Measurements from ENCODE around the gene ZNF385A. TPM values are rescaled to one million over a fixed set of nuclear protein-coding genes. Genes with fewer than 3 reads are reported as not detected.

ZNF385A gene
- total and polyA plus RNA-seq, 4 donors: 5.0 to 40.8 (median 22.6) TPM

DNA sequence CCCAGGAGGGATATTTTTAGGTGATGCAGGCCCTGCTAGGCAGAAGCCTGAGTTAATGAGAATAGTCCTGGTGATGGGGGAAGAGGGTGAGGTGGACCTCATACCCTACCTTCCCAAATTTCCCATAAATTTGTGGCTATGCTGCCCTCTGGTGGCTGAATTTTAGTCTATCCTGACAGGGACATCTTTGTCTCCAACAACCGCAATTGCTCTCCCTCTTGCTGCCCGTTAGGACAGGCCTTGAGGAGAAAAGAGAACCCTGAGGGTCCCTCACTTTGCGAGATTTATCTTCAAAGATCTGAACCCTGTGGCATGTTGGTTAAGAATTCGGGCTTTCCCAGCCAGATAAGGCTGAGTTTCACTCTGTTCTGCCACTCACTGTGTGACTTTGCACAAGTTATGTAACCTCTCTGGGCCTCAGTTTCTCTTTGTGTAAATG lies 9.8 kb upstream of the ZNF385A start:
- peak in 2 of 6 donors; percentile 72 to 80 for DNase-seq (ENCODE audit: low read depth in 4 of 6, low spot score in 6 of 6)
- Histone ChIP-seq H3K9me3 (ENCODE audit: control insufficient read depth, insufficient read depth, low read length) (no peaks in the 10 kb centered on the region), H3K4me1 (ENCODE audit: control insufficient read depth, insufficient read depth, low read length) (peaks cover 36% of the 10 kb centered on the region), H3K27ac (ENCODE audit: low read depth, low read length) (no peak overlapping the region), H3K4me3 (ENCODE audit: low read depth, low read length) (no peak overlapping the region), H3K36me3 (ENCODE audit: control insufficient read depth, insufficient read depth, low read length) (no peaks in the 10 kb centered on the region), H3K27me3 (ENCODE audit: control insufficient read depth, insufficient read depth, low read length) (no peaks in the 10 kb centered on the region)
- WGBS (ENCODE audit: insufficient coverage): 18% methylated on average over 3 of the region's 4 CpGs

DNA sequence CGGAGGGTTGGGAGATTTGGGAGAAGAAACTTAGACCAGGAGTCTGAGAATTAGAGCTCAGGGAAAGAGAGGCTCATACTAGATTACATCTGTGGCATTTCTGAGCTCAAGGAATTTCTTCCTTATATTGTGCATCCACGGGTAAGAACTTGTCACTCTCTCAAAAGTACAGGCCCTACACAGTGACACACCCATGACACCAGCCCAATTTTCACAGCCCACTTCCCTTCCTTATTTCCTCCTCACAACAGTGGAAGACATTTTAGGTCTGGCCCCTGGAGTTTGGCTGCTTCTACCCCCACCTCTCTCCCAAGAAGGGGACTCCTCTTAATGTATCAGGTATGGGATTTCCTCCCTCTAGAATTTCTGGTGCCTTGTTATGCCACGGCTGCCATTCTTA lies 9.2 kb upstream of the ZNF385A start:
- no peaks in the 10 kb centered on the region for H3K36me3 ChIP-seq (ENCODE audit: control insufficient read depth, insufficient read depth, low read length)
- no peak overlapping the region for H3K27ac ChIP-seq (ENCODE audit: low read depth, low read length)

DNA sequence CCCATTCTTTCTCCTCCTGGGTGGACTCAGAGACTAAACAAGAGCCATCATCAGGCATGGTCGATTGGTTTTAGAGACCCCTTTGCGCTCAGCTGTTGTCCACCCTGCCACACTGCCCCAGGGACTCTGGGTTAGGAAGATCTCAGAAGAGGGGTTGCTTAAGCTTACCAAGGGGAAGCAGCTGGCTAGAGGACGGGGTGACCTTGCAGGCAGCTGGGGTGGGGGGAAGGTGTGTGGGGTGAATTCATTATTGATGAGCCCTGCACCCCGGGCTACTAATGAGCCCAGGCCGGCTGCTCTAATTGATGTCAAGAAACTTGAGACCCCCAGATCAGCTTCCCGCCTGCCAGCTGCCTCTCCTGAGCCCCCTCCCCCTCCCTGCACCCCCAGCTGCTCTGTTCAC lies 8.7 kb upstream of the ZNF385A start:
- no peaks in the 10 kb centered on the region for H3K36me3 ChIP-seq (ENCODE audit: control insufficient read depth, insufficient read depth, low read length)
- H3K4me3 ChIP-seq (ENCODE audit: low read depth, low read length): no peak overlapping the region
- H3K27ac ChIP-seq (ENCODE audit: low read depth, low read length): no peak overlapping the region
- no peak for DNase-seq (ENCODE audit: low read depth in 4 of 6, low spot score in 6 of 6)
- peaks cover 39% of the 10 kb centered on the region for H3K4me1 ChIP-seq (ENCODE audit: control insufficient read depth, insufficient read depth, low read length)
- no peaks in the 10 kb centered on the region for H3K27me3 ChIP-seq (ENCODE audit: control insufficient read depth, insufficient read depth, low read length)
- H3K9me3 ChIP-seq (ENCODE audit: control insufficient read depth, insufficient read depth, low read length): no peaks in the 10 kb centered on the region
- WGBS (ENCODE audit: insufficient coverage): 61% methylated on average over 5 of the region's 6 CpGs

More for the DNA sequence above, 9.2 kb upstream of the ZNF385A start:
- H3K4me1 ChIP-seq (ENCODE audit: control insufficient read depth, insufficient read depth, low read length): peaks cover 39% of the 10 kb centered on the region
- no peaks in the 10 kb centered on the region for H3K9me3 ChIP-seq (ENCODE audit: control insufficient read depth, insufficient read depth, low read length)
- no peak for DNase-seq (ENCODE audit: low read depth in 4 of 6, low spot score in 6 of 6)
- H3K4me3 ChIP-seq (ENCODE audit: low read depth, low read length): no peak overlapping the region
- no peaks in the 10 kb centered on the region for H3K27me3 ChIP-seq (ENCODE audit: control insufficient read depth, insufficient read depth, low read length)
- 100% methylated on average over 1 of the region's 3 CpGs for WGBS (ENCODE audit: insufficient coverage)

DNA sequence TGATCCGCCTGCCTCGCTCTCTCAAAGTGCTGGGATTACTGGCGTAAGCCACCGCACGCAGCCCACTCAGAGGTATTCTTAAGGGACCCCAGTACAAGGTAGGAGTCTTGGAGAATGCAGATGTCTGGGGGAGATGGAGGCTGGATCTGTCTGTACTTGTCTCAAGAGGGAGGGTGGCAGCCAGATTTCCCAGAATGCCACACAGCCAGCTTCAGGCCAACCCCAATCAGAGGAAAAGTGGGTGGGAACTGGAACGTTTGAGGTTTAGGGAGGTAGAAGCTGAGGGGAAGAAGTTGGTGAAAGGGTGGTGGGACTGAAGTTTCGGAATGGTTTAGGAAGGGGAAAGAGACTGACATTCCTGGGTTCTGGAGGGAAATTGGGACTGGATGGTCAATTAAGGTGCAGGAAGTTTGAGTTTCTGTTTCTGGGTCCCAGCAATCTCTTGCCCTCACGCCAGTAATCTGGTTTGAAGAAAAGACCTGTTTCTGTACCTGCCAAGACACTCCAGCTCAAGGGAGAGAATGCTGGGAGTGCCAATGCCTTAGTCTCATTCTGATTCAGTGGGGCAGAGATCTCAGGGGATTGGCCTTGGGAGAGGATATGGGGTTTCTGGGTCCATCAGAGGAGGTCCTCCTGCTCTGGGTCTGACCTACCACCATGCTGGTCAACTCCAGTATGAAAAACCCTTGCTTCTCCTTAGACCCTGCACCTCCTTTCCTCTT lies 8.1 kb upstream of the ZNF385A start:
- no peaks in the 10 kb centered on the region for H3K27me3 ChIP-seq (ENCODE audit: control insufficient read depth, insufficient read depth, low read length)
- no peak overlapping the region for H3K27ac ChIP-seq (ENCODE audit: low read depth, low read length)
- no peak overlapping the region for H3K4me3 ChIP-seq (ENCODE audit: low read depth, low read length)
- H3K9me3 ChIP-seq (ENCODE audit: control insufficient read depth, insufficient read depth, low read length): no peaks in the 10 kb centered on the region
- DNase-seq (ENCODE audit: low read depth in 4 of 6, low spot score in 6 of 6): no peak
- H3K4me1 ChIP-seq (ENCODE audit: control insufficient read depth, insufficient read depth, low read length): peaks cover 39% of the 10 kb centered on the region
- 90% methylated on average over 8 of the region's 8 CpGs for WGBS (ENCODE audit: insufficient coverage)
- H3K36me3 ChIP-seq (ENCODE audit: control insufficient read depth, insufficient read depth, low read length): no peaks in the 10 kb centered on the region

DNA sequence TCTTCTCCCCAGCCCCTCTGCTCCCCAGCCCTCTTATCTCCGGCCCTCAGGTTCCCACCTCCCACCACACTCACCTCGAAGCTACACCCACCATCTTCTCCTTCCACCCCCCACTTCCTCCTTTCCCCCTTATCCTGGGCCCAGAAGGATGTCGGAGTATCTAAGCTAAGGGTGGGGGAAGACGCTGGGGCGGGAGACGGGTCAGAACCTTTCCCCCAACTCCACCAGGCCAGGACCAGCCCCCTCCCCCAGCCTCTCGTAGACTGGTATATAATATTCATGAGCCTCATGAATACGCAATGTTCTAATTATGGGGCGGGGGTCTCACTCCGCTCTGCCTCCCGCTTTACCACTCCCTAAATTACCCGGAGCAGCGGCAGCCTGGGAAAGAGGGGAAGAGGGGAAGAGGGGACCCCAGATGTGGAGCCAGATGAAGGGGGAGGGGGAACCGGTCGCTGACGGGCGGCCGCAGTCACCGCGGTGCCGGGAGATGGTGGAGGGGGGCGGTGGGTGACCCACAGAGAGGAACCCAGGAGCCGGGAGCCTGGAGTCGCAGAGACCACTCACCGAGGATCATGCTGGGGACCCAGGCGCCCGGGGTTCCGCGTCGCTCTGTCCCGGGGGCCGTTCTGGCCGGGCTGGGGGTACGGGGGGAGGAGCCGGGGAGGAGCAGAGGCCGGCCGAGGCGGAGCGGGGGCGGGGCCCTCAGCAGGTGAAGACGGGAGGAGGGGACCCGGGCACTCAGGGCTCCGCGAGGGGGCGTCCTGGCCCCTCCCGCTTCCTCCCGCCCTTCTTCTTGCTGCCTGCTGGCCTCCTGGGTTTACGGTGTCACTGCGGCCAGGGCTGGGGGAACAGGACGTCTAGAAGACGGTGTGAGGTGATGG lies 6.4 kb upstream of the ZNF385A start:
- 0% methylated on average over 36 of the region's 51 CpGs for WGBS (ENCODE audit: insufficient coverage)
- no peak overlapping the region for H3K27ac ChIP-seq (ENCODE audit: low read depth, low read length)

DNA sequence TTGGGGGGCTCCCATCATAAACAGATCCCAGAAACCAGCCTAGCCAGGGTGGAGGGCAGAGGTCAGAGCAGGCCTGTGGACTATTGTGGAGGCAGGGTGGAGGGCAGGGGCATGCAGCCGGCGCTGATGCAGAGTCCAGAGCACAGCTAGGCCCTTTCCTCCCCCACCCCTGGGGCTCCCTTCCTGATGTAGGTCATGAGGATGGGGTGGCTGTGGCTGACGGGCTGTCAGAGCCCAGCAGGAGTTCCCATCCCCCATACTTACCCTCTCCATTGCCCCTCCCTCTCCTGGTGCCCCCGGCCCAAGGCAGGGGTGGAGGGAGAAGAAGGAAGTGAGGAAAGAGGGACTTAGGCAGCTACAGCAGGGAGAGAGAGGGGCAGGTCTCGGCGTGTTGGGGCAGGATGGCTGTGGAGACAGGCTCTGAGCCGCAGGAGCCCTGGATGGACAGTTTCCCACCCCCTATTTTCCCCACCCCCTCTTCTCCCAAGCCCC lies 5.7 kb upstream of the ZNF385A start:
- Histone ChIP-seq H3K27me3 (ENCODE audit: control insufficient read depth, insufficient read depth, low read length) (no peaks in the 10 kb centered on the region), H3K4me3 (ENCODE audit: low read depth, low read length) (no peak overlapping the region), H3K4me1 (ENCODE audit: control insufficient read depth, insufficient read depth, low read length) (peaks cover 47% of the 10 kb centered on the region), H3K36me3 (ENCODE audit: control insufficient read depth, insufficient read depth, low read length) (no peaks in the 10 kb centered on the region), H3K27ac (ENCODE audit: low read depth, low read length) (no peak overlapping the region), H3K9me3 (ENCODE audit: control insufficient read depth, insufficient read depth, low read length) (no peaks in the 10 kb centered on the region)
- DNase-seq (ENCODE audit: low read depth in 4 of 6, low spot score in 6 of 6): no peak
- WGBS (ENCODE audit: insufficient coverage): no CpG with 5 or more reads among the region's 7 CpGs

More for the DNA sequence above, 6.4 kb upstream of the ZNF385A start:
- Histone ChIP-seq H3K4me1 (ENCODE audit: control insufficient read depth, insufficient read depth, low read length) (peaks cover 43% of the 10 kb centered on the region), H3K9me3 (ENCODE audit: control insufficient read depth, insufficient read depth, low read length) (no peaks in the 10 kb centered on the region), H3K4me3 (ENCODE audit: low read depth, low read length) (peak overlapping the region; percentile 46), H3K36me3 (ENCODE audit: control insufficient read depth, insufficient read depth, low read length) (no peaks in the 10 kb centered on the region), H3K27me3 (ENCODE audit: control insufficient read depth, insufficient read depth, low read length) (no peaks in the 10 kb centered on the region)
- peak in 3 of 6 donors; percentile 32 to 91 (median 74) for DNase-seq (ENCODE audit: low read depth in 4 of 6, low spot score in 6 of 6)

DNA sequence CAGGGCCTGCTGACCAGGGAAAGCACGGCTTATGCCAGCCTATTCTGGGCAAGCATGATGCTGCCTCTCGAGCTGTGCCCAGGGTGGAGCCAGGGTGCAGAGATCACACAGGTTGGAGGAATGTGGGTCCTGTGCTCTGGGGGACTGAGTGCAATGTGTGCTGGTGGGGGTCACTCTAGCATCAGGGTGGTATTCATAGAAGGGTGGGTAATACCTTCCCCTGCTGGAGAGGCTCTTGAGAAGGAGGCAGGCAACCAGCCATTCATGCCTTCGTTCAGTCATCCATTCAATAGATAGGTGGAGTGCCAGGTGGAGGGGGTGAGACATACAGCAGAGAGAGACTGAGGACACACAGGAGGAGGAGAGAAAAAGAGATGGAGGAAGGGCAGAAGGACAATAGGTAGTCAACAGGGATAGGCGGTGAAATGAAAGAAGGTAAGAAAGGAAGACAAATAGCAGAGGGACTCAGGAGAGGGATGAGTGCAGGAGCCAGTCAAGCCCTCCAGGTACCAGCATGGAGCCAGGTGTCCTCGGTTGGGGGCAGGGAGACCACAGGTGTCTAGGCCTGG lies 5.2 kb upstream of the ZNF385A start:
- Histone ChIP-seq H3K27ac (ENCODE audit: low read depth, low read length) (no peak overlapping the region), H3K27me3 (ENCODE audit: control insufficient read depth, insufficient read depth, low read length) (no peaks in the 10 kb centered on the region), H3K4me3 (ENCODE audit: low read depth, low read length) (no peak overlapping the region), H3K36me3 (ENCODE audit: control insufficient read depth, insufficient read depth, low read length) (no peaks in the 10 kb centered on the region), H3K9me3 (ENCODE audit: control insufficient read depth, insufficient read depth, low read length) (no peaks in the 10 kb centered on the region), H3K4me1 (ENCODE audit: control insufficient read depth, insufficient read depth, low read length) (peaks cover 52% of the 10 kb centered on the region)
- DNase-seq (ENCODE audit: low read depth in 4 of 6, low spot score in 6 of 6): no peak
- WGBS (ENCODE audit: insufficient coverage): 75% methylated on average over 5 of the region's 5 CpGs

DNA sequence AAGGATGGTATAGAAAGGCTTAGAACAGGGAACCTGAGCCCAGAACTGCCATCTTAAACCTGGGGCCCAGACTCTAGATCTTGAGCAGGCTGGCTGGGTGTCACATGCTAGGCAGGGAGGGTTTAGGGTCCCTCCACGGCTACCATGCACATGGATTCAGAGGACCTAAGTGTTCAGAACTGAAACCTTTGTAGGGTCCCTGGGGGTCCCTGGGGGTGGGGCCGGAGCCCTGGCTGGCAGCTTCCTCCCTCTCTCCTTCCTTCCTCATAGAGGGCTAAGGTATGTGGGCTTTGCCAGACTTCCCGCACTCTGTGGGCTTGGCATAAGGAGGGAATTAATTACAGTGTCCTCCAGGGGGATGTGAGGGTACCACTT lies 4.6 kb upstream of the ZNF385A start:
- WGBS (ENCODE audit: insufficient coverage): 67% methylated on average over 1 of the region's 3 CpGs
- no peak overlapping the region for H3K27ac ChIP-seq (ENCODE audit: low read depth, low read length)
- H3K27me3 ChIP-seq (ENCODE audit: control insufficient read depth, insufficient read depth, low read length): no peaks in the 10 kb centered on the region
- no peaks in the 10 kb centered on the region for H3K36me3 ChIP-seq (ENCODE audit: control insufficient read depth, insufficient read depth, low read length)
- no peak for DNase-seq (ENCODE audit: low read depth in 4 of 6, low spot score in 6 of 6)
- no peaks in the 10 kb centered on the region for H3K9me3 ChIP-seq (ENCODE audit: control insufficient read depth, insufficient read depth, low read length)
- H3K4me3 ChIP-seq (ENCODE audit: low read depth, low read length): no peak overlapping the region
- H3K4me1 ChIP-seq (ENCODE audit: control insufficient read depth, insufficient read depth, low read length): peaks cover 57% of the 10 kb centered on the region

DNA sequence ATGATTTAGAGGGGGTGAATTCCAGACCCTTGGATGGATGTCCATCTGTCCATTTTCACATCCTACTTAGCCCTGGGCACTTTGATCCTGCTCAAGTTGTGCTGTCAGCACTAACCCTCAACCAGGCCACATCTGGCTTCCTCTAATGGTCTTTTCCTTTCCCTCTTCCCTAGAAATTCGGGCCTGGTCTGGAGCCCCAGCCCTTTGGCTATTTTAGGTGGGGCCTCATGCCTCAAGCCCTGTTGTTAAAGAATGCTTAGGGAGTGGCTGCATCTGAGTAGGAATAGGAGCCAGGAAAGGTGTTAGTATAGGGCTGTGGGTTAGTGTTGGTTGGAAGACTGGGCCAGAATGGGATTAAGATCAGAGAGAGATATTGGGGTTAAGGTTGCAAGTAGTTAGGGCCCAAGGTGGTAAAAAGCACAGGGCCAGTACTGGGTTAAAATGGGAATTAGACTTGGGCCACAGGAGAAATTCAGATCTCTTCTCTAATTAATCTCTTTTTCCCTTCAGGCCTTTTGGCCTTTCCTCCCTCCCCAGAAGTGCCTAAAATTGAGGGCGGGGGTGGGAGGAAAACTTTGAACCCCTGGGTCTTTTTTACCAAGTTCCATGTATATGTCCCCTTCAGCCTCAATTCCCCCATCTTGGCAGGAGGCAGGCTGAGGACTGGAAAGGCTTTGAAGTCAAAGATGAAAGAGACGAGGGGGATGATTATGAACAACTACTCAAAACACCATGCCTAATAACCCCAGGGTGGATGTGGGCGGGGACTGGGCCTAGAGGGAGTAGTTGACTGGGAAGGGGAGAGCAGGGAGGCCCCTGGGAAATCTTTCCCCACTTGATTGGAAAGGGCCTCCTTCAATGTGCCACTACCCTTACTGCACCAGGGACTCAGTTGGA lies 4.0 kb upstream of the ZNF385A start:
- H3K4me3 ChIP-seq (ENCODE audit: low read depth, low read length): no peak overlapping the region
- no peaks in the 10 kb centered on the region for H3K36me3 ChIP-seq (ENCODE audit: control insufficient read depth, insufficient read depth, low read length)
- DNase-seq (ENCODE audit: low read depth in 4 of 6, low spot score in 6 of 6): no peak
- no peaks in the 10 kb centered on the region for H3K27me3 ChIP-seq (ENCODE audit: control insufficient read depth, insufficient read depth, low read length)
- no CpG with 5 or more reads among the region's 4 CpGs for WGBS (ENCODE audit: insufficient coverage)
- H3K9me3 ChIP-seq (ENCODE audit: control insufficient read depth, insufficient read depth, low read length): no peaks in the 10 kb centered on the region
- no peak overlapping the region for H3K27ac ChIP-seq (ENCODE audit: low read depth, low read length)
- peaks cover 60% of the 10 kb centered on the region for H3K4me1 ChIP-seq (ENCODE audit: control insufficient read depth, insufficient read depth, low read length)
